ENCODE results near the gene SETD7. TPM values are rescaled to one million over a fixed set of nuclear protein-coding genes. Genes with fewer than 3 reads are reported as not detected.

SETD7 gene
- total RNA-seq, 6 donors from 2014 or later, result 17.8 to 45.6 (median 34.0) TPM

- WGBS, 2 donors, result 75 to 83% methylated on average over 8 of the region's 8 CpGs
- no peak for ATAC-seq (ENCODE audit: low FRiP score in 2 of 2)
- Histone ChIP-seq H3K36me3 (no peaks in the 10 kb centered on the region), H3K4me3 (no peak overlapping the region), H3K27ac (no peak overlapping the region), H3K27me3 (no peaks in the 10 kb centered on the region), H3K4me1 (no peaks in the 10 kb centered on the region), H3K9me3 (no peaks in the 10 kb centered on the region)
- DNase-seq, result no peak
- TF ChIP-seq POLR2AphosphoS5 (IDR thresholded peaks at IDR 0.05) (no peak), EP300 (IDR thresholded peaks at IDR 0.05) (no peak), CTCF (IDR thresholded peaks at IDR 0.05) (no peak)
Observed at GRCh38 chr4:139581096-139581495, 25.1 kb upstream of the SETD7 start.

- H3K9me3 ChIP-seq, result no peaks in the 10 kb centered on the region
- no peak for TF ChIP-seq CTCF (IDR thresholded peaks at IDR 0.05)
- TF ChIP-seq POLR2A (IDR thresholded peaks at IDR 0.05), result no peak
- no peak for TF ChIP-seq EP300 (IDR thresholded peaks at IDR 0.05)
- no peak for TF ChIP-seq POLR2AphosphoS5 (IDR thresholded peaks at IDR 0.05)
- H3K27me3 ChIP-seq, result no peaks in the 10 kb centered on the region
- H3K4me1 ChIP-seq, result no peaks in the 10 kb centered on the region
- WGBS, 2 donors, result 84 to 88% methylated on average over 5 of the region's 5 CpGs
- no peak overlapping the region for H3K4me3 ChIP-seq
- ATAC-seq (ENCODE audit: low FRiP score in 2 of 2), result no peak
- no peak for DNase-seq
- H3K36me3 ChIP-seq, result no peaks in the 10 kb centered on the region
- no peak overlapping the region for H3K27ac ChIP-seq
Observed at GRCh38 chr4:139576219-139576618, 20.2 kb upstream of the SETD7 start.

- 83 to 85% methylated on average over 5 of the region's 5 CpGs for whole genome bisulfite sequencing, 2 donors
- TF ChIP-seq CTCF (IDR thresholded peaks at IDR 0.05), result no peak
- TF ChIP-seq EP300 (IDR thresholded peaks at IDR 0.05), result no peak
- no peak for TF ChIP-seq POLR2A (IDR thresholded peaks at IDR 0.05)
- TF ChIP-seq POLR2AphosphoS5 (IDR thresholded peaks at IDR 0.05), result no peak
- no peak for DNase-seq
Observed at GRCh38 chr4:139575072-139575471, 19.1 kb upstream of the SETD7 start.

GRCh38 chr4:139574641-139575040 lies 18.6 kb upstream of the SETD7 start:
- Histone ChIP-seq H3K9me3 (no peaks in the 10 kb centered on the region), H3K36me3 (no peaks in the 10 kb centered on the region), H3K27ac (no peak overlapping the region), H3K27me3 (no peaks in the 10 kb centered on the region), H3K4me1 (no peaks in the 10 kb centered on the region), H3K4me3 (no peak overlapping the region)
- no peak for DNase-seq
- ATAC-seq (ENCODE audit: low FRiP score in 2 of 2), result no peak
- 83 to 94% methylated on average over 3 of the region's 3 CpGs for WGBS, 2 donors
- TF ChIP-seq POLR2A (IDR thresholded peaks at IDR 0.05) (no peak), CTCF (IDR thresholded peaks at IDR 0.05) (no peak), EP300 (IDR thresholded peaks at IDR 0.05) (no peak), POLR2AphosphoS5 (IDR thresholded peaks at IDR 0.05) (no peak)

More at GRCh38 chr4:139575072-139575471, 19.1 kb upstream of the SETD7 start:
- H3K4me3 ChIP-seq, result no peak overlapping the region
- ATAC-seq (ENCODE audit: low FRiP score in 2 of 2), result no peak
- H3K27me3 ChIP-seq, result no peaks in the 10 kb centered on the region
- H3K36me3 ChIP-seq, result no peaks in the 10 kb centered on the region
- no peak overlapping the region for H3K27ac ChIP-seq
- no peaks in the 10 kb centered on the region for H3K4me1 ChIP-seq
- no peaks in the 10 kb centered on the region for H3K9me3 ChIP-seq

GRCh38 chr4:139568206-139568955 lies 12.4 kb upstream of the SETD7 start:
- no peaks in the 10 kb centered on the region for H3K4me1 ChIP-seq
- H3K27me3 ChIP-seq, result no peaks in the 10 kb centered on the region
- no peaks in the 10 kb centered on the region for H3K36me3 ChIP-seq
- ATAC-seq (ENCODE audit: low FRiP score in 2 of 2) (no peak), DNase-seq (peak in 1 of 2 donors; percentile 25)
- no peak overlapping the region for H3K27ac ChIP-seq
- 84 to 91% methylated on average over 10 of the region's 10 CpGs for WGBS, 2 donors
- TF ChIP-seq EP300 (IDR thresholded peaks at IDR 0.05) (no peak), CTCF (IDR thresholded peaks at IDR 0.05) (no peak)
- no peaks in the 10 kb centered on the region for H3K9me3 ChIP-seq
- H3K4me3 ChIP-seq, result no peak overlapping the region
